HepG2 (cell line): Measurements from ENCODE around the gene CASKIN1. TPM values are rescaled to one million over a fixed set of nuclear protein-coding genes. Genes with fewer than 3 reads are reported as not detected.

Source experiments
- ATAC-seq: fragments of 200-7000 bp; cut with Tn5 transposase; 3 replicates; pipeline ENCODE4 v1.9.1; 2020; ENCODE audit warnings: mild to moderate bottlenecking, moderate library complexity
- BruUV-seq: library from RNA; stranded (reverse); fragments of 400-500 nt; replicated peaks from 2 replicates; lab custom pipeline; 2021; lab: Mats Ljungman, UMichigan
- CTCF ChIA-PET: fragments of 300-600 bp; formaldehyde crosslinking; extraction: SDS; loops from one replicate; lab custom pipeline; 2021; ENCODE audit warnings: low total read pairs, inconsistent platforms, low intra/inter-chr PET ratio; lab: Yijun Ruan, JAX
- POLR2A ChIA-PET: fragments of 350-600 bp; sonication (Branson Sonifier 250); formaldehyde crosslinking; loops from one replicate; lab custom pipeline; 2020; ENCODE audit warnings: antibody characterized with exemption, inconsistent platforms; lab: Yijun Ruan, JAX
- DNase-seq: peaks from one replicate; pipeline ENCODE4 v3.0.0-alpha.2; 2015; ENCODE audit warnings: low spot score
- FAIRE-seq: peaks from 3 replicates; lab custom pipeline; 2011; peaks lifted over from hg19 to GRCh38; lab: Jason Lieb, UNC
- H2AFZ ChIP-seq: one replicate; pipeline ENCODE4 v1.6.1; 2011; ENCODE audit warnings: low read length, inconsistent platforms
- H3K27ac ChIP-seq: fragments of 300-600 bp; 3 replicates; pipeline ENCODE4 v1.8.0; 2011; ENCODE audit warnings: mixed run types, mild to moderate bottlenecking, mixed read lengths, low read length, inconsistent platforms; ENCODE audit not compliant: insufficient read depth; ENCODE audit errors: extremely low read length
- H3K27me3 ChIP-seq, 2 experiments: fragments of 200-600 bp in 1 of 2; 2 replicates in 1 of 2; 3 replicates in 1 of 2; pipeline versions ENCODE4 v1.6.0 to v1.8.0; 2011; ENCODE audit warnings: low read length in 2 of 2, mild to moderate bottlenecking in 2 of 2, moderate library complexity in 2 of 2, inconsistent platforms in 1 of 2; ENCODE audit not compliant: insufficient read depth in 2 of 2, control insufficient read depth in 1 of 2
- H3K36me3 ChIP-seq, 2 experiments: fragments of 200-600 bp in 1 of 2; replicated peaks in 1 of 2; 2 replicates in 1 of 2; 3 replicates in 1 of 2; pipeline versions ENCODE4 v1.5.1 to v1.8.0; 2011; ENCODE audit warnings: low read length in 2 of 2, inconsistent platforms in 1 of 2; ENCODE audit not compliant: insufficient read depth in 2 of 2, control insufficient read depth in 1 of 2
- H3K4me1 ChIP-seq: 2 replicates; pipeline ENCODE4 v1.5.1; 2012; ENCODE audit warnings: low read length, inconsistent platforms; ENCODE audit not compliant: insufficient read depth
- H3K4me2 ChIP-seq: 2 replicates; pipeline ENCODE4 v1.6.0; 2011; ENCODE audit warnings: low read depth, low read length, inconsistent platforms
- H3K4me3 ChIP-seq, 3 experiments: fragments of 200-600 bp in 1 of 3; sonication (generic), shearing (Covaris generic) in 1 of 3; replicated peaks in 1 of 3; 2 replicates each; pipeline ENCODE4 v1.5.1; 2011 to 2016; ENCODE audit warnings: low read length in 3 of 3, inconsistent platforms in 2 of 3, low read depth in 2 of 3, mild to moderate bottlenecking in 2 of 3, control low read depth in 1 of 3, mixed read lengths in 1 of 3; ENCODE audit not compliant: insufficient read depth in 1 of 3
- H3K79me2 ChIP-seq: one replicate; pipeline ENCODE4 v1.6.1; 2011; ENCODE audit warnings: low read length, inconsistent platforms; ENCODE audit not compliant: insufficient read depth
- H3K9ac ChIP-seq: 2 replicates; pipeline ENCODE4 v1.6.0; 2011; ENCODE audit warnings: mild to moderate bottlenecking, low read depth, low read length, inconsistent platforms; ENCODE audit not compliant: insufficient read depth
- H3K9me3 ChIP-seq: 2 replicates; pipeline ENCODE4 v1.5.1; 2012; ENCODE audit warnings: mild to moderate bottlenecking, low read length
- H4K20me1 ChIP-seq: 2 replicates; pipeline ENCODE4 v1.6.0; 2011; ENCODE audit warnings: inconsistent platforms, mild to moderate bottlenecking, low read length, moderate library complexity; ENCODE audit not compliant: insufficient read depth
- ARHGAP35 ChIP-seq: sonication (generic); formaldehyde crosslinking; IDR thresholded peaks from 2 replicates; pipeline ENCODE4 v1.9.0; 2022; ENCODE audit warnings: mild to moderate bottlenecking, inconsistent platforms, moderate library complexity, missing genetic modification reagents, borderline replicate concordance
- EED ChIP-seq: sonication (generic); formaldehyde crosslinking; IDR thresholded peaks from 2 replicates; pipeline ENCODE4 v1.5.0; 2020; ENCODE audit warnings: mild to moderate bottlenecking, missing genetic modification reagents
- KAT8 ChIP-seq: IDR thresholded peaks from 2 replicates; pipeline ENCODE4 v1.6.1; 2016; ENCODE audit warnings: missing genetic modification reagents, missing compliant biosample characterization
- MLXIP ChIP-seq: sonication (generic); formaldehyde crosslinking; IDR thresholded peaks from 2 replicates; pipeline ENCODE4 v1.9.0; 2021; ENCODE audit warnings: missing genetic modification reagents, borderline replicate concordance
- POLR2G ChIP-seq: fragments of 200-400 bp; formaldehyde crosslinking; IDR thresholded peaks from 2 replicates; pipeline ENCODE4 v1.6.1; 2018; ENCODE audit warnings: mild to moderate bottlenecking, low read depth, low read length, moderate library complexity
- RNF2 ChIP-seq: fragments of 450-650 bp; conservative IDR thresholded peaks from 2 replicates; pipeline ENCODE4 v1.6.1; 2016; ENCODE audit warnings: low read depth
- SRSF4 ChIP-seq: fragments of 200-400 bp; formaldehyde crosslinking; IDR thresholded peaks from one replicate; pipeline ENCODE4 v1.6.1; 2018; ENCODE audit warnings: mild to moderate bottlenecking, low read depth, low read length, moderate library complexity; ENCODE audit not compliant: poor library complexity, severe bottlenecking
- ZBTB14 ChIP-seq: sonication (generic); formaldehyde crosslinking; IDR thresholded peaks from 2 replicates; pipeline ENCODE4 v1.4.0; 2020; ENCODE audit warnings: missing genetic modification reagents
- ZNF276 ChIP-seq: sonication (generic); formaldehyde crosslinking; IDR thresholded peaks from 2 replicates; pipeline ENCODE4 v1.4.0; 2020; ENCODE audit warnings: mild to moderate bottlenecking, low read depth, missing genetic modification reagents
- ZNF562 ChIP-seq: sonication (generic); formaldehyde crosslinking; IDR thresholded peaks from 2 replicates; pipeline ENCODE4 v1.8.0; 2022; ENCODE audit warnings: missing genetic modification reagents, borderline replicate concordance
- WGBS: methylation state at CpG from one replicate; pipeline ENCODE4 v1.1.6; 2017; ENCODE audit warnings: low lambda C conversion rate; 5-methylcytosine and 5-hydroxymethylcytosine counted together
- in situ Hi-C: cut with HindIII; loops from 2 replicates; pipeline ENCODE4 v1.10.0; 2017; ENCODE audit warnings: low pct_unique_long_range_greater_than_20kb; ENCODE audit not compliant: extremely low pct_ligation_motif_present
- intact Hi-C: fragments of 100-400 bp; cut with micrococcal nuclease; formaldehyde crosslinking; loops from one replicate; pipeline ENCODE4 v1.10.0; 2022; ENCODE audit not compliant: unreplicated experiment
- polyA plus RNA-seq, 8 experiments: library from polyadenylated mRNA; depleted of rRNA in 3 of 8; stranded (reverse) in 7 of 8; unstranded in 1 of 8; fragments of >200 nt; fragmentation: Illumina TruSeq in 4 of 8; extraction: Trizol in 4 of 8; gene quantifications; 2 replicates each; pipeline versions ENCODE4 v1.2.1 to v1.2.3, GENCODE V29; 2011 to 2016; ENCODE audit warnings: low read depth in 4 of 8, missing spikeins in 1 of 8, mixed read lengths in 1 of 8; ENCODE audit not compliant: insufficient read depth in 1 of 8
- total RNA-seq, 5 experiments: library from RNA; depleted of rRNA; stranded (reverse); fragments of >200 nt; fragmentation: Illumina TruSeq; extraction: Trizol; gene quantifications; 2 replicates each; pipeline ENCODE4 v1.2.3, GENCODE V29; 2016; ENCODE audit warnings: low read depth in 1 of 5
- TF ChIP-seq, protein P1 (sequence below): sonication (generic); formaldehyde crosslinking; IDR thresholded peaks from 2 replicates; pipeline ENCODE4 v1.4.0; 2020; ENCODE audit warnings: missing genetic modification reagents

The CASKIN1 gene
- total and polyA plus RNA-seq, 2 of the 13 experiments (the other 11 are each of a cell fraction or from before 2014, with no cell fraction given), result 1.2 to 2.2 TPM

- no TSS peak for BruUV-seq
- Histone ChIP-seq H4K20me1 (no peaks in the 10 kb centered on the region), H3K79me2 (no peaks in the 10 kb centered on the region), H3K4me1 (peaks cover 6% of the 10 kb centered on the region), H3K9me3 (no peaks in the 10 kb centered on the region), H3K27ac (no peak overlapping the region), H3K36me3 (peaks cover 7 to 26% of the 10 kb centered on the region in 2 experiments; a peak in 2 of 5 replicates), H3K4me3 (no peak overlapping the region), H2AFZ (no peak overlapping the region), H3K27me3 (no peaks in the 10 kb centered on the region), H3K4me2 (no peak overlapping the region), H3K9ac (no peak overlapping the region)
- in situ Hi-C loops, result no loop called here
- 0 out of 2 replicates have a peak, but pooled peaks have one; percentile 21 for TF ChIP-seq POLR2G
- no peak for TF ChIP-seq MLXIP (CRISPR knock-in tag)
- intact Hi-C loops, result no loop called here
- ATAC-seq (no peak), FAIRE-seq (no peak), DNase-seq (no peak)
- WGBS, result 96% methylated on average over 13 of the region's 18 CpGs
- ChIA-PET POLR2A (interaction anchor here (1.1 to 1.7 kb wide), 2 partner anchors 19 to 22 kb away, joined by 3 to 5 read pairs; partner anchors contain the start of gene TRAF7), CTCF (no interaction called here)
These were observed 19.3 kb downstream of the CASKIN1 start for GRCh38 chr16:2177101-2177500.

GRCh38 chr16:2176047-2176446 lies 20.4 kb downstream of the CASKIN1 start:
- no peak for DNase-seq
- in situ Hi-C loops (no loop called here), intact Hi-C loops (no loop called here)
- FAIRE-seq, result no peak
- no peak overlapping the region for H3K9ac ChIP-seq
- no peaks in the 10 kb centered on the region; the same call in 1 of the 2 replicates for H3K4me1 ChIP-seq
- H3K27ac ChIP-seq, result no peak overlapping the region
- 99% methylated on average over 16 of the region's 23 CpGs for WGBS
- ChIA-PET CTCF (no interaction called here), POLR2A (no interaction called here)
- H4K20me1 ChIP-seq, result no peaks in the 10 kb centered on the region
- no peak overlapping the region for H2AFZ ChIP-seq
- no peaks in the 10 kb centered on the region for H3K27me3 ChIP-seq
- H3K4me2 ChIP-seq, result no peak overlapping the region
- ATAC-seq, result no peak
- no peaks in the 10 kb centered on the region for H3K9me3 ChIP-seq
- peaks cover 10 to 26% of the 10 kb centered on the region in 2 experiments; a peak in 2 of 5 replicates for H3K36me3 ChIP-seq
- H3K79me2 ChIP-seq, result no peaks in the 10 kb centered on the region
- no peak overlapping the region for H3K4me3 ChIP-seq
- no TSS peak for BruUV-seq
- TF ChIP-seq ZNF276 (CRISPR knock-in tag), result no peak
- no peak for TF ChIP-seq KAT8 (CRISPR knock-in tag)
- TF ChIP-seq, protein P1, sequence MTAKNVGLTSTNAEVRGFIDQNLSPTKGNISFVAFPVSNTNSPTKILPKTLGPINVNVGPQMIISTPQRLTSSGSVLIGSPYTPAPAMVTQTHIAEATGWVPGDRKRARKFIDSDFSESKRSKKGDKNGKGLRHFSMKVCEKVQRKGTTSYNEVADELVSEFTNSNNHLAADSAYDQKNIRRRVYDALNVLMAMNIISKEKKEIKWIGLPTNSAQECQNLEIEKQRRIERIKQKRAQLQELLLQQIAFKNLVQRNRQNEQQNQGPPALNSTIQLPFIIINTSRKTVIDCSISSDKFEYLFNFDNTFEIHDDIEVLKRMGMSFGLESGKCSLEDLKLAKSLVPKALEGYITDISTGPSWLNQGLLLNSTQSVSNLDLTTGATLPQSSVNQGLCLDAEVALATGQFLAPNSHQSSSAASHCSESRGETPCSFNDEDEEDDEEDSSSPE, result no peak
- TF ChIP-seq SRSF4, result no peak
- TF ChIP-seq ZNF562, result no peak
- TF ChIP-seq ZBTB14 (CRISPR knock-in tag), result no peak
- no peak for TF ChIP-seq EED
- no peak for TF ChIP-seq ARHGAP35 (CRISPR knock-in tag)
- no peak for TF ChIP-seq RNF2
